Jurkat, Clone E6-1 (cell line): ENCODE measurements around the gene PFKFB1.
"Not testable (repeated sequence)": the region's sequence is repeated elsewhere in the genome, so short reads cannot be mapped to it uniquely, and the experiment has no call there.

Source experiments
- DNase-seq: peaks from one replicate; pipeline ENCODE4 v3.0.0-alpha.2; 2011; ENCODE audit warnings: low read depth, low spot score
- H3K4me3 ChIP-seq: 2 replicates; pipeline ENCODE4 v1.5.1; 2011; ENCODE audit warnings: mild to moderate bottlenecking, low read length, control low read depth, moderate library complexity

Gene PFKFB1

GRCh38 chrX:54995621-54996020 lies 1.6 kb upstream of the PFKFB1 start:
- no peak overlapping the region for H3K4me3 ChIP-seq
- DNase-seq = no peak

GRCh38 chrX:54994668-54995351 lies 822 bp upstream of the PFKFB1 start:
- no peak for DNase-seq
- H3K4me3 ChIP-seq = no peak overlapping the region

GRCh38 chrX:54992911-54993622 lies 921 bp downstream of the PFKFB1 start:
- DNase-seq = no peak
- no peak overlapping the region for H3K4me3 ChIP-seq

- no peak for DNase-seq
- H3K4me3 ChIP-seq = no peak overlapping the region
Measured at GRCh38 chrX:54991706-54992105, 2.3 kb downstream of the PFKFB1 start.

- not testable (repeated sequence) for DNase-seq, H3K4me3 ChIP-seq
Measured at GRCh38 chrX:54983306-54983705, 10.7 kb downstream of the PFKFB1 start.

GRCh38 chrX:54980334-54980733 lies 13.7 kb downstream of the PFKFB1 start:
- no peak for DNase-seq
- H3K4me3 ChIP-seq = no peak overlapping the region

- DNase-seq = no peak
- no peak overlapping the region for H3K4me3 ChIP-seq
Measured at GRCh38 chrX:54979432-54979831, 14.6 kb downstream of the PFKFB1 start.

- no peak overlapping the region for H3K4me3 ChIP-seq
Measured at GRCh38 chrX:54978448-54978847, 15.5 kb downstream of the PFKFB1 start.

GRCh38 chrX:54977387-54977786 lies 16.6 kb downstream of the PFKFB1 start:
- H3K4me3 ChIP-seq = no peak overlapping the region
- no peak for DNase-seq

More at GRCh38 chrX:54978448-54978847, 15.5 kb downstream of the PFKFB1 start:
- no peak for DNase-seq

GRCh38 chrX:54964766-54965497 lies 29.1 kb downstream of the PFKFB1 start:
- DNase-seq = peak; percentile 9
- H3K4me3 ChIP-seq = no peak overlapping the region

GRCh38 chrX:54961750-54962149 lies 32.2 kb downstream of the PFKFB1 start:
- no peak for DNase-seq
- H3K4me3 ChIP-seq = no peak overlapping the region

- DNase-seq = no peak
- no peak overlapping the region for H3K4me3 ChIP-seq
Measured at GRCh38 chrX:54950730-54951375, 43.1 kb downstream of the PFKFB1 start.

GRCh38 chrX:54945224-54945623 lies 48.8 kb downstream of the PFKFB1 start:
- no peak for DNase-seq
- no peak overlapping the region for H3K4me3 ChIP-seq

GRCh38 chrX:54944816-54945215 lies 49.2 kb downstream of the PFKFB1 start:
- no peak overlapping the region for H3K4me3 ChIP-seq
- no peak for DNase-seq

- no peak overlapping the region for H3K4me3 ChIP-seq
- no peak for DNase-seq
Measured at GRCh38 chrX:54937416-54937815, 56.6 kb downstream of the PFKFB1 start.

- DNase-seq = no peak
Measured at GRCh38 chrX:54935306-54935705, 58.7 kb downstream of the PFKFB1 start.

GRCh38 chrX:54934890-54935289 lies 59.1 kb downstream of the PFKFB1 start:
- DNase-seq = no peak
- H3K4me3 ChIP-seq = no peak overlapping the region

More at GRCh38 chrX:54935306-54935705, 58.7 kb downstream of the PFKFB1 start:
- no peak overlapping the region for H3K4me3 ChIP-seq

GRCh38 chrX:54934058-54934457 lies 59.9 kb downstream of the PFKFB1 start:
- no peak overlapping the region for H3K4me3 ChIP-seq
- DNase-seq = no peak

GRCh38 chrX:54933150-54933826 lies 60.7 kb downstream of the PFKFB1 start:
- DNase-seq = no peak
- no peak overlapping the region for H3K4me3 ChIP-seq
